ENCODE results near the gene MYCBP2. TPM values are rescaled to one million over a fixed set of nuclear protein-coding genes. Genes with fewer than 3 reads are reported as not detected.
"Not testable (repeated sequence)": the region's sequence is repeated elsewhere in the genome, so short reads cannot be mapped to it uniquely, and the experiment has no call there.

The MYCBP2 gene
- total and polyA plus RNA-seq, 2 experiments from 2014 or later = 23.3 to 63.3 TPM

GRCh38 chr13:77014906-77015685 is 311.8 kb downstream of the MYCBP2 start:
- Histone ChIP-seq H3K36me3 (replicated peaks; ENCODE audit: insufficient read depth, low read depth) (peaks cover under 1% of the 10 kb centered on the region), H3K4me3 (no peak overlapping the region), H3K4me2 (no peak overlapping the region), H4K20me1 (ENCODE audit: insufficient read depth, poor library complexity, severe bottlenecking) (peaks cover 48% of the 10 kb centered on the region), H3K4me1 (ENCODE audit: insufficient read depth) (no peaks in the 10 kb centered on the region), H2AFZ (no peak overlapping the region), H3K27ac (no peak overlapping the region), H3K9me2 (replicated peaks; ENCODE audit: insufficient read depth) (no peaks in the 10 kb centered on the region), H3K9me3 (ENCODE audit: low read depth) (no peaks in the 10 kb centered on the region), H3K27me3 (no peaks in the 10 kb centered on the region), H3K79me2 (peaks cover 88% of the 10 kb centered on the region)
- TF ChIP-seq EZH2phosphoT487 (IDR thresholded peaks at IDR 0.05; ENCODE audit: low read depth, severe bottlenecking, unreplicated experiment) (no peak), EZH2 (IDR thresholded peaks at IDR 0.05; ENCODE audit: borderline replicate concordance) (no peak)
- TF ChIP-seq, protein P1, sequence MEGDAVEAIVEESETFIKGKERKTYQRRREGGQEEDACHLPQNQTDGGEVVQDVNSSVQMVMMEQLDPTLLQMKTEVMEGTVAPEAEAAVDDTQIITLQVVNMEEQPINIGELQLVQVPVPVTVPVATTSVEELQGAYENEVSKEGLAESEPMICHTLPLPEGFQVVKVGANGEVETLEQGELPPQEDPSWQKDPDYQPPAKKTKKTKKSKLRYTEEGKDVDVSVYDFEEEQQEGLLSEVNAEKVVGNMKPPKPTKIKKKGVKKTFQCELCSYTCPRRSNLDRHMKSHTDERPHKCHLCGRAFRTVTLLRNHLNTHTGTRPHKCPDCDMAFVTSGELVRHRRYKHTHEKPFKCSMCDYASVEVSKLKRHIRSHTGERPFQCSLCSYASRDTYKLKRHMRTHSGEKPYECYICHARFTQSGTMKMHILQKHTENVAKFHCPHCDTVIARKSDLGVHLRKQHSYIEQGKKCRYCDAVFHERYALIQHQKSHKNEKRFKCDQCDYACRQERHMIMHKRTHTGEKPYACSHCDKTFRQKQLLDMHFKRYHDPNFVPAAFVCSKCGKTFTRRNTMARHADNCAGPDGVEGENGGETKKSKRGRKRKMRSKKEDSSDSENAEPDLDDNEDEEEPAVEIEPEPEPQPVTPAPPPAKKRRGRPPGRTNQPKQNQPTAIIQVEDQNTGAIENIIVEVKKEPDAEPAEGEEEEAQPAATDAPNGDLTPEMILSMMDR (IDR thresholded peaks at IDR 0.05; ENCODE audit: poor library complexity) = no peak
- WGBS (ENCODE audit: low lambda C conversion rate, missing lambda C conversion rate) = 97% methylated on average over 2 of the region's 2 CpGs
- DNase-seq (ENCODE audit: low spot score) = no peak

- Histone ChIP-seq H3K9me2 (replicated peaks; ENCODE audit: insufficient read depth) (no peaks in the 10 kb centered on the region), H3K9me3 (ENCODE audit: low read depth) (no peaks in the 10 kb centered on the region), H3K4me1 (ENCODE audit: insufficient read depth) (no peaks in the 10 kb centered on the region), H3K27ac (no peak overlapping the region), H3K36me3 (replicated peaks; ENCODE audit: insufficient read depth, low read depth) (peaks cover 3% of the 10 kb centered on the region), H3K27me3 (no peaks in the 10 kb centered on the region), H3K79me2 (peaks cover 86% of the 10 kb centered on the region), H3K4me2 (no peak overlapping the region), H4K20me1 (ENCODE audit: insufficient read depth, poor library complexity, severe bottlenecking) (peaks cover 42% of the 10 kb centered on the region), H2AFZ (no peak overlapping the region), H3K4me3 (no peak overlapping the region)
- TF ChIP-seq EZH2phosphoT487 (IDR thresholded peaks at IDR 0.05; ENCODE audit: low read depth, severe bottlenecking, unreplicated experiment) (no peak), EZH2 (IDR thresholded peaks at IDR 0.05; ENCODE audit: borderline replicate concordance) (no peak)
- TF ChIP-seq, protein P1 (IDR thresholded peaks at IDR 0.05; ENCODE audit: poor library complexity) = no peak
- DNase-seq (ENCODE audit: low spot score) = no peak
- WGBS (ENCODE audit: low lambda C conversion rate, missing lambda C conversion rate) = 85% methylated on average over 2 of the region's 2 CpGs
These were observed 312.9 kb downstream of the MYCBP2 start for GRCh38 chr13:77013853-77014542.

DNA sequence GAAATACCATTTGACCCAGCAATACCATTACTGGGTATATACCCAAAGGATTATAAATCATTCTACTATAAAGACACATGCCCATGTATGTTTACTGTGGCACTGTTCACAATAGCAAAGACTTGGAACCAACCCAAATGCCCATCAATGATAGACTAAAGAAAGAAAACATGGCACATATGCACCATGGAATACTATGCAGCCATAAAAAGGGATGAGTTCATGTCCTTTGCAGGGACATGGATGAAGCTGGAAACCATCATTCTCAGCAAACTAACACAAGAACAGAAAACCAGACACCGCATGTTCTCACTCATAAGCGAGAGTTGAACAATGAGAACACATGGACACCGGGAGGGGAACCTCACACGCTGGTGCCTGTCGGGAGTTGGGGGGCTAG is 317.2 kb downstream of the MYCBP2 start:
- not testable (repeated sequence) for H2AFZ ChIP-seq; H3K4me1 ChIP-seq (ENCODE audit: insufficient read depth); DNase-seq (ENCODE audit: low spot score); H3K9me3 ChIP-seq (ENCODE audit: low read depth); H3K27me3 ChIP-seq; H3K4me2 ChIP-seq; H3K4me3 ChIP-seq; H3K36me3 ChIP-seq (replicated peaks; ENCODE audit: insufficient read depth, low read depth); H3K27ac ChIP-seq; H3K9me2 ChIP-seq (replicated peaks; ENCODE audit: insufficient read depth)
- 100% methylated on average over 5 of the region's 5 CpGs for WGBS (ENCODE audit: low lambda C conversion rate, missing lambda C conversion rate)
- Histone ChIP-seq H4K20me1 (ENCODE audit: insufficient read depth, poor library complexity, severe bottlenecking) (peaks cover 35% of the 10 kb centered on the region), H3K79me2 (peaks cover 71% of the 10 kb centered on the region)

- no peak for DNase-seq (ENCODE audit: low spot score)
- Histone ChIP-seq H3K9me2 (replicated peaks; ENCODE audit: insufficient read depth) (no peaks in the 10 kb centered on the region), H3K27ac (no peak overlapping the region), H4K20me1 (ENCODE audit: insufficient read depth, poor library complexity, severe bottlenecking) (peaks cover 29% of the 10 kb centered on the region), H3K79me2 (peaks cover 64% of the 10 kb centered on the region), H3K4me2 (no peak overlapping the region), H3K4me3 (no peak overlapping the region), H3K27me3 (no peaks in the 10 kb centered on the region), H3K4me1 (ENCODE audit: insufficient read depth) (no peaks in the 10 kb centered on the region), H3K9me3 (ENCODE audit: low read depth) (no peaks in the 10 kb centered on the region), H3K36me3 (replicated peaks; ENCODE audit: insufficient read depth, low read depth) (peaks cover 6% of the 10 kb centered on the region), H2AFZ (no peak overlapping the region)
- 93% methylated on average over 2 of the region's 2 CpGs for WGBS (ENCODE audit: low lambda C conversion rate, missing lambda C conversion rate)
- TF ChIP-seq, protein P1 (IDR thresholded peaks at IDR 0.05; ENCODE audit: poor library complexity) = no peak
- TF ChIP-seq EZH2phosphoT487 (IDR thresholded peaks at IDR 0.05; ENCODE audit: low read depth, severe bottlenecking, unreplicated experiment) (no peak), EZH2 (IDR thresholded peaks at IDR 0.05; ENCODE audit: borderline replicate concordance) (no peak)
These were observed 317.9 kb downstream of the MYCBP2 start for GRCh38 chr13:77009011-77009410.

DNA sequence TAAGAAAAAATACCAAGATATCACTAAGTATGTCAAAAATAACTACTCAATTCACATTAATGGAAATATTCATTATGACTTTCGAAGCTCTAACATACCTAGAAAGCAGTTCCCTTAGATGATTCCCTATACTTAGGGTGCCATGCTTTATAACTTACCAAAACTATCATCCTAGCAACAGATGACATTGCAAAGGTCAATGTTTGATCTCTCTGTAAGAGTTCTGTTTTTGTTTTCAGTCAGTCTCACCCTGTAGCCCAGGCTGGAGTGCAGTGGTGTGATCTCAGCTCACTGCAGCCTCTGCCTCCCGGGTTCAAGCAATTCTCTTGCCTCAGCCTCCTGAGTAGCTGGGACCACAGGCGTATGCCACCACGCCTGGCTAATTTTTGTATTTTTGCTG is 318.6 kb downstream of the MYCBP2 start:
- not testable (repeated sequence) for H3K36me3 ChIP-seq (replicated peaks; ENCODE audit: insufficient read depth, low read depth); H3K4me3 ChIP-seq; H3K27me3 ChIP-seq; H2AFZ ChIP-seq; H3K9me3 ChIP-seq (ENCODE audit: low read depth); H3K9me2 ChIP-seq (replicated peaks; ENCODE audit: insufficient read depth); H3K4me2 ChIP-seq; H3K27ac ChIP-seq; H3K4me1 ChIP-seq (ENCODE audit: insufficient read depth); DNase-seq (ENCODE audit: low spot score)
- whole genome bisulfite sequencing (ENCODE audit: low lambda C conversion rate, missing lambda C conversion rate) = 89% methylated on average over 4 of the region's 4 CpGs
- peaks cover 23% of the 10 kb centered on the region for H4K20me1 ChIP-seq (ENCODE audit: insufficient read depth, poor library complexity, severe bottlenecking)
- peaks cover 58% of the 10 kb centered on the region for H3K79me2 ChIP-seq

Measured in hepatocyte (in vitro differentiated cells).